Activated naive CD8-positive, alpha-beta T cell treated with anti-CD3 and anti-CD28 coated beads, Interleukin-2, amount 10 ng/mL, durations not matched to agents 7 days and 5 days (primary cell): ENCODE data around the gene SETBP1. TPM values are rescaled to one million over a fixed set of nuclear protein-coding genes. Genes with fewer than 3 reads are reported as not detected.

Experiments used
- ATAC-seq: fragments of 150-1000 bp; cut with Tn5 transposase; one replicate; pipeline ENCODE4 v1.10.0; 2021; ENCODE audit warnings: low read depth, moderate library complexity
- POLR2A ChIA-PET: fragments of 350-600 bp; sonication (Branson Sonifier 250); formaldehyde crosslinking; loops from one replicate; lab custom pipeline; 2021; ENCODE audit warnings: antibody characterized with exemption; lab: Charles Lee
- DNase-seq: peaks from one replicate; pipeline ENCODE4 v3.0.0; 2021
- H3K27ac Mint-ChIP-seq: one replicate; pipeline ENCODE4 v1.8.0; 2022; ENCODE audit warnings: mild to moderate bottlenecking, mixed read lengths
- H3K27me3 Mint-ChIP-seq: one replicate; pipeline ENCODE4 v1.8.0; 2022; ENCODE audit warnings: mild to moderate bottlenecking, moderate library complexity, mixed read lengths
- H3K36me3 Mint-ChIP-seq: one replicate; pipeline ENCODE4 v1.8.0; 2021; ENCODE audit warnings: mild to moderate bottlenecking, mixed read lengths
- H3K4me1 Mint-ChIP-seq: one replicate; pipeline ENCODE4 v1.8.0; 2021; ENCODE audit warnings: mixed read lengths
- H3K4me3 Mint-ChIP-seq: one replicate; pipeline ENCODE4 v1.8.0; 2022; ENCODE audit warnings: mild to moderate bottlenecking, moderate library complexity, mixed read lengths
- H3K9me3 Mint-ChIP-seq: one replicate; pipeline ENCODE4 v1.8.0; 2021; ENCODE audit warnings: mixed read lengths
- total RNA-seq, 2 experiments: library from RNA; stranded (reverse); gene quantifications; one replicate each; pipeline ENCODE4 v1.2.3, GENCODE V29; 2021

The SETBP1 gene
- total RNA-seq, 2 experiments from 2014 or later, result 1.8 to 1.9 TPM

DNA sequence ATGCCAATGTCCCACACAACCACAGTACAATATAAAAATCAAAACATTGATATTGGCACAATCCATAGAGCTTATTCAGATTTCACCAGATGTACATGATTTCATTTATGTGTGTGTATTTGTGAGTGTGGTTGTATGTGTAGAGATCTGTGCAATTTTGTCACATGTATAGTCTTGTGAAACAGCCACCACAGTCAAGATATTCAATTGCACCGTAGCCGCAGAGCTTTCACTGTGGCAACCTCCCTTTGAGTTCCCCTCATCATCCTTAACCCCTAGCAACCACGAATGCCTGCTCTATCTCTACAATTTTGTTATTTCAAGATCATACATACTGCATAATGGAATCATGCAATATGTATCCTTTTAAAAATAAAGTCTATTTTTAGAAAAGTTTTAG, 391.3 kb downstream of the SETBP1 start:
- DNase-seq (no peak), ATAC-seq (no peak)
- Mint-ChIP-seq H3K4me3 (no peak overlapping the region), H3K27ac (no peak overlapping the region), H3K9me3 (peaks cover 1% of the 10 kb centered on the region), H3K27me3 (peaks cover 3% of the 10 kb centered on the region), H3K36me3 (no peaks in the 10 kb centered on the region), H3K4me1 (no peaks in the 10 kb centered on the region)
- POLR2A ChIA-PET, result no interaction called here

- Mint-ChIP-seq H3K36me3 (no peaks in the 10 kb centered on the region), H3K4me1 (no peaks in the 10 kb centered on the region), H3K27me3 (peaks cover 3% of the 10 kb centered on the region), H3K27ac (no peak overlapping the region), H3K9me3 (no peaks in the 10 kb centered on the region), H3K4me3 (no peak overlapping the region)
- ATAC-seq, result no peak
- DNase-seq, result no peak
- POLR2A ChIA-PET, result no interaction called here
Observed at GRCh38 chr18:45073556-45073955, 392.9 kb downstream of the SETBP1 start.

GRCh38 chr18:45081566-45082181, 401.0 kb downstream of the SETBP1 start:
- Mint-ChIP-seq H3K4me1 (no peaks in the 10 kb centered on the region), H3K27me3 (peaks cover 11% of the 10 kb centered on the region), H3K9me3 (peaks cover 3% of the 10 kb centered on the region), H3K4me3 (no peak overlapping the region), H3K36me3 (no peaks in the 10 kb centered on the region), H3K27ac (no peak overlapping the region)
- DNase-seq (no peak), ATAC-seq (no peak)
- POLR2A ChIA-PET, result no interaction called here

- peaks cover 3% of the 10 kb centered on the region for H3K9me3 Mint-ChIP-seq
- POLR2A ChIA-PET, result no interaction called here
- H3K27ac Mint-ChIP-seq, result no peak overlapping the region
- ATAC-seq, result no peak
- H3K4me3 Mint-ChIP-seq, result no peak overlapping the region
- H3K36me3 Mint-ChIP-seq, result no peaks in the 10 kb centered on the region
- H3K4me1 Mint-ChIP-seq, result no peaks in the 10 kb centered on the region
- peaks cover 11% of the 10 kb centered on the region for H3K27me3 Mint-ChIP-seq
- no peak for DNase-seq
Observed at GRCh38 chr18:45083226-45083855, 402.7 kb downstream of the SETBP1 start.

- no peaks in the 10 kb centered on the region for H3K4me1 Mint-ChIP-seq
- POLR2A ChIA-PET, result no interaction called here
Observed at GRCh38 chr18:45084206-45084605, 403.5 kb downstream of the SETBP1 start.

DNA sequence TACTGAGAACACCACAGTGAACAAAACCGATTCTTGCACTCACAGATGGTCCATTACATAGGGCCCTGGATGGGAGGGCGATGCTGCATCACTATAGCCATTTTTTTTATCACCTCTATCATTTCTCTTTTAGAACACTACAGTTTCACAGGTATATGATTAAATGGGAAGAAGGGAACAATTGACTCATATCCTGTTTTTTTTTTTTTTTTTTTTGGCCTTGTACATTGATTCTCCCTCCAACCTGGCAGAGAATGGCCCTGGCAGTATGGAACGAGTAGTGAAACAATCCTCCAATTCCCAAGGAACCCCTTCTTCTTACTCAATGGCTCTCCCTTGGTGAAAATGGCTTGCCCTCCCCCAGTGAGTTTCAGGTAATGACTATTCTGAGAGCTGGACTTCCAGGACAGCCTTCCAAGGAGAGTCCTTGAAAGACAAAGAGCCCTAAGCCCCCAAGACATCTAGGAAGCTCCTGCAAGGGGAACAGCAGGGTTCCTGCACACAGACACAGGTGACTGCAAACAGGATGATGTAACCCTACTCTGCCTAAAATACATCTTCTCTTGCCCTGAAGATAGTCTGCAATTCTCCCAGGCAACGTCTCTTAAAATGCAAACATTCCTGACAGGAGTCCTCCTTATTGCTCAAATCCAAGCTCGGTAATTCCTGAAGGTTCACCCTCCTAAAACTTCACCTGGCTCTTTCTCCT, 405.4 kb downstream of the SETBP1 start:
- Mint-ChIP-seq H3K4me3 (no peak overlapping the region), H3K9me3 (peaks cover 3% of the 10 kb centered on the region), H3K36me3 (no peaks in the 10 kb centered on the region), H3K27me3 (peaks cover 8% of the 10 kb centered on the region), H3K4me1 (no peaks in the 10 kb centered on the region), H3K27ac (no peak overlapping the region)
- DNase-seq (no peak), ATAC-seq (no peak)
- POLR2A ChIA-PET, result no interaction called here

More at GRCh38 chr18:45084206-45084605, 403.5 kb downstream of the SETBP1 start:
- Mint-ChIP-seq H3K36me3 (no peaks in the 10 kb centered on the region), H3K27me3 (peaks cover 8% of the 10 kb centered on the region), H3K9me3 (peaks cover 3% of the 10 kb centered on the region), H3K4me3 (no peak overlapping the region), H3K27ac (no peak overlapping the region)
- DNase-seq (no peak), ATAC-seq (no peak)

- Mint-ChIP-seq H3K9me3 (no peaks in the 10 kb centered on the region), H3K27me3 (peaks cover 8% of the 10 kb centered on the region), H3K27ac (no peak overlapping the region), H3K4me1 (no peaks in the 10 kb centered on the region), H3K4me3 (no peak overlapping the region), H3K36me3 (no peaks in the 10 kb centered on the region)
- POLR2A ChIA-PET, result no interaction called here
- DNase-seq (no peak), ATAC-seq (no peak)
Observed at GRCh38 chr18:45086777-45087176, 406.1 kb downstream of the SETBP1 start.

DNA sequence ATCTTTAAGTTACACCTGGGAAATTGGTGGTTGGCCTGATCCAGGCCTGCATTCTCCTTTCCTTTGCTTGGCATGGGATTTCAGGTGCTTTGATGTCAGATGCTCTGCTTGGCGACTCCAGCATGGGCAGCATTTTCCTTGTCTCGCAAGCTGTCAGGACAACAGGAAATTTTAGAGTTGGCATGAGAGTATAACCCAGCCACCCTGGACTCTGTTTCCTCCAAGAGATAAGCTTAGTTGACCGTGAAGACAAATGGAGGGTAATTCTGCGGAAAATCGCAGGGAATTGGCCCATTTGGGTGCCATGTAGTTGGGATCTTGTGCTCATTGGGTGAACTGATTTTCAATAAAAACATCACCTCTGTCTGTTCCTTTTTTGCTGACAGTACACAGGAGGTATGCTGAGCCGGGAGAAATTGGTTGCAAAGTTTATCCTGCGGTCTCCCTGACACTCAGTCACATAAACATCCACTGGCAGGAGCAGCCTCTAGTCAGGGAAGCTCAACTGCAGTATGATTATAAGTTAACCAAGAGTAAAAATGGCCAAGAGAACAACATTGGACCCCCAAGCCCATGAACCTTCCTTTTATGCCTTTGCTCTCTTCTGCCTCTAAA, 409.9 kb downstream of the SETBP1 start:
- no peak overlapping the region for H3K27ac Mint-ChIP-seq
- no peaks in the 10 kb centered on the region for H3K36me3 Mint-ChIP-seq
- no peaks in the 10 kb centered on the region for H3K4me1 Mint-ChIP-seq
- no peaks in the 10 kb centered on the region for H3K27me3 Mint-ChIP-seq
- ATAC-seq, result no peak
- no peak overlapping the region for H3K4me3 Mint-ChIP-seq
- no peak for DNase-seq
- no peaks in the 10 kb centered on the region for H3K9me3 Mint-ChIP-seq
- POLR2A ChIA-PET, result no interaction called here

- Mint-ChIP-seq H3K4me1 (no peaks in the 10 kb centered on the region), H3K27ac (no peak overlapping the region), H3K9me3 (peaks cover 5% of the 10 kb centered on the region), H3K36me3 (no peaks in the 10 kb centered on the region), H3K27me3 (peaks cover 2% of the 10 kb centered on the region), H3K4me3 (no peak overlapping the region)
- no peak for DNase-seq
- POLR2A ChIA-PET, result no interaction called here
- no peak for ATAC-seq
Observed at GRCh38 chr18:45100321-45101105, 419.8 kb downstream of the SETBP1 start.

DNA sequence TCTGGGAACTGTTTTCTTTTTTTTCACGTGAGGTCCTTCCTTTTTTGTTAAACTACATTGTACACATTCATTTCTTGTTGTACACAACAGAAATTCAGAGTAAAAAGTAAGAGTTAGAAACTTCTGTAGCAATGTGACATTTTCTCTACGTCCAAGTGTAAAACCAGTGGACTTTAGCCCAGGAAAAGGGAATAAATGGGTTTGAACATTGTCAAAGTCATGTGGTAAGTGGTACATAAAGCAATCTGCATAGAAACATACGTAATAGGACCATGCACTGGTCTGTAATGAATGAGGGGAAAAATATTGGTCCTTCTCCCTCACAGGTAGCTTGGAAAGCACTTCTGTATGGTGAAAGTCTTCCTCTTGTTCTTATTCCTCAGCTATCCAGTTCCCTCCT, 421.4 kb downstream of the SETBP1 start:
- POLR2A ChIA-PET, result no interaction called here
- Mint-ChIP-seq H3K4me1 (no peaks in the 10 kb centered on the region), H3K36me3 (no peaks in the 10 kb centered on the region), H3K27ac (no peak overlapping the region), H3K9me3 (peaks cover 2% of the 10 kb centered on the region), H3K27me3 (peaks cover 2% of the 10 kb centered on the region), H3K4me3 (no peak overlapping the region)
- ATAC-seq (no peak), DNase-seq (no peak)

GRCh38 chr18:45102863-45103262, 422.2 kb downstream of the SETBP1 start:
- Mint-ChIP-seq H3K27me3 (peaks cover 2% of the 10 kb centered on the region), H3K27ac (no peak overlapping the region), H3K36me3 (no peaks in the 10 kb centered on the region), H3K4me3 (no peak overlapping the region), H3K4me1 (no peaks in the 10 kb centered on the region), H3K9me3 (no peaks in the 10 kb centered on the region)
- no peak for DNase-seq
- ATAC-seq, result no peak
- POLR2A ChIA-PET, result no interaction called here

DNA sequence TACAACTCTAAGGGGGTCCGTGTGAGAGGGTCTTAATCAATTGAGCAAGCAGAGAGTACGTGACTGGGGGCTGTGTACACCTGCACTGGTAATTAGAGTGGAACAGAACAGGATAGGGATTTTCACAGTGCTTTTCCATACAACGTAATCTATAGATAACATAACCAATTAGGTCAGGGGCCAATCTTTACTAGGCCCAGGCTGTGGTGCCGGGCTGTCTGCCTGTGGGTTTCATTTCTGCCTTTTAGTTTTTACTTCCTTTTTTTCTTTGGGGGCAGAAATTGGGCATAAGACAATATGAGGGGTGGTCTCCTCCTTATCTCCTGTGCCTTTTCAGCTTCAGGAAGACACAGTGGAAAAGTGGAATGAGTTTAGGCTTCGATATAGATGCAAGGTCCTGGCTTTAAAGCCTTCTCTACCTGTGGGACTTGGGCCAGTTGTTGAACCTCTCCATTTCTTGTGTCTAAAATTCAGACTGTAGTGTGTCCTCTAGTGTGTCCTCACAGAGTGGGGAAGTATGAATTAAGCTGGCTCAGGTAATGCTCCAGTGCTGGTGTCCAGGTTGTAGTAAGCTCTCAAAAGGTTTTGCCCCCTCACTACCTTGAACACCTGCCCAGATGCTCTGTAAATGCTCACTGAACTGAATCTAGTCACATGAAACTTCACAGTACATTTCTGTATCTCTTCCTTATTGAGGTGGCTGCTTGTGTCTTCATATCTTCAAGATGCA, 422.8 kb downstream of the SETBP1 start:
- no peaks in the 10 kb centered on the region for H3K4me1 Mint-ChIP-seq
- H3K27ac Mint-ChIP-seq, result no peak overlapping the region
- H3K36me3 Mint-ChIP-seq, result no peaks in the 10 kb centered on the region
- no peaks in the 10 kb centered on the region for H3K9me3 Mint-ChIP-seq
- POLR2A ChIA-PET, result no interaction called here
- ATAC-seq, result no peak
- peaks cover 2% of the 10 kb centered on the region for H3K27me3 Mint-ChIP-seq
- no peak overlapping the region for H3K4me3 Mint-ChIP-seq
- DNase-seq, result no peak

- Mint-ChIP-seq H3K27ac (no peak overlapping the region), H3K4me1 (no peaks in the 10 kb centered on the region), H3K27me3 (peaks cover 2% of the 10 kb centered on the region), H3K36me3 (no peaks in the 10 kb centered on the region), H3K4me3 (no peak overlapping the region), H3K9me3 (no peaks in the 10 kb centered on the region)
- POLR2A ChIA-PET, result interaction anchor here (0.5 kb wide), 1 partner anchor 1049 kb away, joined by 6 read pairs; no protein-coding TSS in a partner anchor
- ATAC-seq (no peak), DNase-seq (no peak)
Observed at GRCh38 chr18:45104049-45104395, 423.3 kb downstream of the SETBP1 start.
